K562 (cell line): ENCODE data around the gene TSPAN15. TPM values are rescaled to one million over a fixed set of nuclear protein-coding genes. Genes with fewer than 3 reads are reported as not detected.

Source experiments
- ATAC-seq: fragments of 200-7000 bp; cut with Tn5 transposase; 3 replicates; pipeline ENCODE4 v1.9.1; 2020; ENCODE audit warnings: moderate library complexity
- BruUV-seq: library from RNA; stranded (reverse); fragments of 400-500 nt; replicated peaks from 2 replicates; lab custom pipeline; 2021; lab: Mats Ljungman, UMichigan
- CTCF ChIA-PET: fragments of 300-600 bp; formaldehyde crosslinking; extraction: SDS; loops from one replicate; lab custom pipeline; 2021; ENCODE audit warnings: low intra/inter-chr PET ratio; lab: Yijun Ruan, JAX
- POLR2A ChIA-PET: fragments of 300-600, 350-650 bp; sonication (Branson Sonifier 250); formaldehyde crosslinking; extraction: SDS; loops from one replicate; lab custom pipeline; 2021; ENCODE audit warnings: antibody characterized with exemption, inconsistent platforms; lab: Yijun Ruan, JAX
- DNase-seq, 4 experiments: peaks; one replicate each; pipeline versions ENCODE4 v3.0.0 to v3.0.0-alpha.2; 2011 to 2018; ENCODE audit warnings: low spot score in 3 of 4, mixed read lengths in 3 of 4; ENCODE audit errors: extremely low read depth in 1 of 4
- FAIRE-seq: peaks from 2 replicates; lab custom pipeline; 2011; peaks lifted over from hg19 to GRCh38; lab: Jason Lieb, UNC
- H2AFZ ChIP-seq: 2 replicates; pipeline ENCODE4 v1.6.0; 2011; ENCODE audit warnings: low read depth, low read length, control low read depth, inconsistent platforms
- H3K27ac ChIP-seq: fragments of 200-600 bp; 3 replicates; pipeline ENCODE4 v1.8.0; 2011; ENCODE audit warnings: low read depth, mild to moderate bottlenecking, control low read depth, inconsistent platforms, low read length, moderate library complexity, mixed read lengths; ENCODE audit errors: extremely low read depth
- H3K27me3 ChIP-seq, 2 experiments: fragments of 300-600 bp in 1 of 2; 2 replicates in 1 of 2; 3 replicates in 1 of 2; pipeline versions ENCODE4 v1.6.0 to v1.8.0; 2011; ENCODE audit warnings: inconsistent platforms in 2 of 2, low read length in 2 of 2, mild to moderate bottlenecking in 1 of 2, mixed read lengths in 1 of 2, moderate library complexity in 1 of 2; ENCODE audit not compliant: control insufficient read depth in 2 of 2, insufficient read depth in 2 of 2
- H3K36me3 ChIP-seq: fragments of 300-600 bp; 3 replicates; pipeline ENCODE4 v1.8.0; 2011; ENCODE audit warnings: mild to moderate bottlenecking, low read length, inconsistent platforms; ENCODE audit not compliant: control insufficient read depth, insufficient read depth
- H3K4me1 ChIP-seq, 2 experiments: fragments of 200-600 bp in 1 of 2; replicated peaks in 1 of 2; 2 replicates in 1 of 2; 3 replicates in 1 of 2; pipeline versions ENCODE4 v1.5.1 to v1.8.0; 2011; ENCODE audit warnings: inconsistent platforms in 2 of 2, low read length in 2 of 2, mild to moderate bottlenecking in 1 of 2, mixed read lengths in 1 of 2, moderate library complexity in 1 of 2; ENCODE audit not compliant: control insufficient read depth in 2 of 2, insufficient read depth in 2 of 2
- H3K4me2 ChIP-seq: 2 replicates; pipeline ENCODE4 v1.6.1; 2011; ENCODE audit warnings: low read length, control low read depth, inconsistent platforms, mixed read lengths; ENCODE audit not compliant: insufficient read depth
- H3K4me3 ChIP-seq: fragments of 200-600 bp; sonication (generic), shearing (Covaris generic); 2 replicates; pipeline ENCODE4 v1.5.1; 2016; ENCODE audit warnings: control low read depth, inconsistent platforms
- H3K79me2 ChIP-seq: fragments of 200-600 bp; 3 replicates; pipeline ENCODE4 v1.8.0; 2011; ENCODE audit warnings: low read length, inconsistent platforms; ENCODE audit not compliant: control insufficient read depth, insufficient read depth
- H3K9ac ChIP-seq, 2 experiments: 2 replicates each; pipeline versions ENCODE4 v1.6.0 to v1.6.1; 2011; ENCODE audit warnings: low read depth in 2 of 2, low read length in 2 of 2, control low read depth in 1 of 2, inconsistent platforms in 1 of 2, mild to moderate bottlenecking in 1 of 2, mixed read lengths in 1 of 2; ENCODE audit not compliant: insufficient read depth in 1 of 2
- H3K9me1 ChIP-seq: one replicate; pipeline ENCODE4 v1.6.0; 2011; ENCODE audit warnings: inconsistent platforms, mild to moderate bottlenecking, low read length, moderate library complexity; ENCODE audit not compliant: control insufficient read depth, insufficient read depth
- H3K9me3 ChIP-seq: replicated peaks from 2 replicates; pipeline ENCODE4 v1.5.1; 2011; ENCODE audit warnings: low read depth, low read length, inconsistent platforms; ENCODE audit not compliant: control insufficient read depth, insufficient read depth
- H4K20me1 ChIP-seq: replicated peaks from 2 replicates; pipeline ENCODE4 v1.6.1; 2011; ENCODE audit warnings: low read length, inconsistent platforms, mixed read lengths; ENCODE audit not compliant: control insufficient read depth, insufficient read depth
- HMG20B ChIP-seq: fragments of 250-450 bp; sonication (Bioruptor Pico); IDR thresholded peaks from 2 replicates; pipeline ENCODE4 v1.5.0; 2021; ENCODE audit warnings: mild to moderate bottlenecking
- JUNB ChIP-seq: fragments of 450-650 bp; formaldehyde crosslinking; conservative IDR thresholded peaks from 2 replicates; pipeline ENCODE4 v1.4.0; 2020; ENCODE audit warnings: mild to moderate bottlenecking
- KHSRP ChIP-seq: fragments of 450-650 bp; IDR thresholded peaks from 2 replicates; pipeline ENCODE4 v1.6.1; 2017
- NR1H2 ChIP-seq: sonication (generic); formaldehyde crosslinking; IDR thresholded peaks from 2 replicates; pipeline ENCODE4 v1.4.0; 2020; ENCODE audit warnings: mild to moderate bottlenecking, missing genetic modification reagents
- SMC3 ChIP-seq: conservative IDR thresholded peaks from 2 replicates; pipeline ENCODE4 v1.6.1; 2011; ENCODE audit warnings: low read depth, low read length, improper control_type of control experiment; ENCODE audit not compliant: insufficient read depth
- WGBS: fragments of 100-300 bp; shearing (Covaris generic); methylation state at CpG from one replicate; pipeline ENCODE4 v1.1.6; 2016; ENCODE audit warnings: low coverage, mixed read lengths; ENCODE audit not compliant: insufficient coverage; ENCODE audit errors: missing lambda C conversion rate; 5-methylcytosine and 5-hydroxymethylcytosine counted together
- in situ Hi-C: fragments of 300-500 bp; cut with MboI; formaldehyde crosslinking; loops from 4 replicates; pipeline ENCODE4 v1.15.0; 2018; ENCODE audit warnings: inconsistent platforms, mixed read lengths
- intact Hi-C: fragments of 100-400 bp; cut with micrococcal nuclease; formaldehyde crosslinking; loops from 2 replicates; pipeline ENCODE4 v1.14.2; 2022
- polyA plus RNA-seq, 8 experiments: library from polyadenylated mRNA; depleted of rRNA in 4 of 8; stranded (reverse) in 5 of 8; unstranded in 3 of 8; fragments of >200 nt; fragmentation: Nextera tagmentation in 2 of 8; fragmentation: Illumina TruSeq in 1 of 8; extraction: Ambion mirVana in 2 of 8; extraction: Trizol in 1 of 8; gene quantifications; 2 replicates each; pipeline versions ENCODE4 v1.2.1 to v1.2.3, GENCODE V29; 2011 to 2014; ENCODE audit warnings: inconsistent platforms in 1 of 8, missing spikeins in 1 of 8
- total RNA-seq, 7 experiments: library from RNA; depleted of rRNA in 6 of 7; stranded (reverse); fragments of >200 nt in 6 of 7; fragmentation: Illumina TruSeq in 2 of 7; extraction: Trizol in 2 of 7; gene quantifications; 2 replicates each; pipeline versions ENCODE4 v1.2.1 to v1.2.3, GENCODE V29; 2011 to 2021; ENCODE audit warnings: low replicate concordance in 1 of 7

The TSPAN15 gene
- total and polyA plus RNA-seq, 9 of the 15 experiments (the other 6 are each of a cell fraction or from before 2014, with no cell fraction given) = 0.33 to 1.0 (median 0.45) TPM; not detected in 2

- no peak for DNase-seq
- Histone ChIP-seq H3K36me3 (no peaks in the 10 kb centered on the region), H2AFZ (no peak overlapping the region), H3K4me3 (no peak overlapping the region), H3K27ac (no peak overlapping the region), H4K20me1 (no peaks in the 10 kb centered on the region; the same call in 1 of the 2 replicates), H3K9me1 (no peaks in the 10 kb centered on the region), H3K9me3 (no peaks in the 10 kb centered on the region), H3K4me2 (no peak overlapping the region), H3K27me3 (peaks cover 29 to 58% of the 10 kb centered on the region in 2 experiments), H3K79me2 (no peaks in the 10 kb centered on the region), H3K4me1 (peaks cover 0 to 15% of the 10 kb centered on the region in 2 experiments; a peak in 2 of 5 replicates), H3K9ac (no peak overlapping the region; a peak in 1 of 4 replicates)
- CTCF ChIA-PET = interaction anchor here (1.0 to 3.5 kb wide), 3 partner anchors 80 to 98 kb away, joined by 3 to 52 read pairs (median 37); no protein-coding TSS in a partner anchor
- intact Hi-C loops (loop anchor here (5.0 kb wide), 1 partner anchor 504 kb away; no protein-coding TSS in a partner anchor), in situ Hi-C loops (no loop called here)
- FAIRE-seq = no peak
- 10% methylated on average over 3 of the region's 3 CpGs for WGBS
- no peak for TF ChIP-seq KHSRP
- no peak for TF ChIP-seq HMG20B (CRISPR knock-in tag)
- TF ChIP-seq SMC3 = no peak
- no peak for TF ChIP-seq JUNB (CRISPR knock-in tag)
- TF ChIP-seq NR1H2 (CRISPR knock-in tag) = no peak
- no TSS peak for BruUV-seq
- no peak for ATAC-seq
- POLR2A ChIA-PET = interaction anchor here (0.8 to 1.9 kb wide), 3 partner anchors 86 to 138 kb away, joined by 4 to 5 read pairs (median 4); no protein-coding TSS in a partner anchor
These were observed 55.2 kb downstream of the TSPAN15 start for GRCh38 chr10:69506487-69506833.
